ENCODE data around the gene SLC1A2. TPM values are rescaled to one million over a fixed set of nuclear protein-coding genes. Genes with fewer than 3 reads are reported as not detected.

SLC1A2 gene
- total and polyA plus RNA-seq, 2 of the 4 experiments (the other 2 are of a cell fraction), result 0.15 to 0.54 TPM

DNA sequence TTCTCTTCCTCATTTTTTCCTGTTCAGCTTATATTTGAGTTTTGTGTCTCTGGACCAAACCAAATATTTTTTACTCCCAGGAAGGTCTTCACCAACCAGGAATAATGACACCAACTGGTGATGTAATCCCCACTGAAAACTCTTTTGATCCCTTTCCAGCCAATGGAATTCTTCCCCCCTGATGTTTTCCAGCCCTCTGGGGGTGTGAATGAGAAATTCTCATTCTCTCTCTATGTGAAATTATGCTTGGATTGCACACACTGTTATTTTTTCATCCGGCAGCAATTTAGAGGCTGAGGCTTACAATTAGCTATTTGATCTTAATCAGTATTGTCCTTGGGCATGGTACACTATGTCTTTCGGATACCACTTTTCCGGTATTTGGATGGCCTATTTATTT, 39.5 kb upstream of the SLC1A2 start:
- ChIA-PET CTCF (interaction anchor here (0.7 kb wide), 1 partner anchor 667 kb away, joined by 3 read pairs; no protein-coding TSS in a partner anchor), POLR2A (ENCODE audit: unreplicated experiment) (interaction anchor here (0.6 kb wide), 1 partner anchor 707 kb away, joined by 3 read pairs; no protein-coding TSS in a partner anchor)
- DNase-seq, result no peak
- no peak overlapping the region for H3K4ac ChIP-seq (ENCODE audit: low read depth, low read length)
- no peak overlapping the region for H2BK20ac ChIP-seq (ENCODE audit: low read depth, low read length)
- H3K27me3 ChIP-seq (ENCODE audit: control insufficient read depth, insufficient read depth, low read length), result no peaks in the 10 kb centered on the region
- no peaks in the 10 kb centered on the region; the same call in 1 of the 2 replicates for H4K20me1 ChIP-seq (ENCODE audit: insufficient read depth, low read length)
- H3K14ac ChIP-seq (replicated peaks; ENCODE audit: low read depth, low read length), result no peak overlapping the region
- WGBS, 2 experiments (ENCODE audit: extremely low coverage in 2 of 2, insufficient read length in 1 of 2), result 50% methylated on average over 1 of the region's 3 CpGs; no CpG with 5 or more reads in 1 of the 2 experiments
- in situ Hi-C loops (cut with MboI; ENCODE audit: low sequenced_read_pairs) (no loop called here), intact Hi-C loops (cut with micrococcal nuclease) (no loop called here), dilution Hi-C loops (cut with HindIII; ENCODE audit: low sequenced_read_pairs, unreplicated experiment) (no loop called here)
- H3K9ac ChIP-seq (ENCODE audit: low read depth, low read length), result no peak overlapping the region
- H2AK9ac ChIP-seq (replicated peaks; ENCODE audit: low read depth, low read length, poor library complexity), result no peak overlapping the region
- peaks cover 3% of the 10 kb centered on the region; the same call in 1 of the 2 replicates for H3K4me1 ChIP-seq (ENCODE audit: control insufficient read depth, insufficient read depth, low read length)
- no TSS peak for BruUV-seq (replicated peaks)
- H2BK120ac ChIP-seq (ENCODE audit: low read depth, low read length), result no peak overlapping the region
- H2AFZ ChIP-seq (replicated peaks; ENCODE audit: low read length, poor library complexity), result no peak overlapping the region
- no peaks in the 10 kb centered on the region for H3K79me1 ChIP-seq (ENCODE audit: low read depth in 1 of 2, low read length in 2 of 2)
- 0 out of 2 replicates have a peak, but pooled peaks cover 4% of the 10 kb centered on the region for H3K9me1 ChIP-seq (ENCODE audit: insufficient read depth, low read length)
- H2AK5ac ChIP-seq (ENCODE audit: low read depth, low read length), result no peak overlapping the region
- H3K23ac ChIP-seq (ENCODE audit: low read depth, low read length), result no peak overlapping the region
- H4K8ac ChIP-seq (ENCODE audit: low read depth in 2 of 2, low read length in 2 of 2), result no peak overlapping the region
- TF ChIP-seq, protein P1, sequence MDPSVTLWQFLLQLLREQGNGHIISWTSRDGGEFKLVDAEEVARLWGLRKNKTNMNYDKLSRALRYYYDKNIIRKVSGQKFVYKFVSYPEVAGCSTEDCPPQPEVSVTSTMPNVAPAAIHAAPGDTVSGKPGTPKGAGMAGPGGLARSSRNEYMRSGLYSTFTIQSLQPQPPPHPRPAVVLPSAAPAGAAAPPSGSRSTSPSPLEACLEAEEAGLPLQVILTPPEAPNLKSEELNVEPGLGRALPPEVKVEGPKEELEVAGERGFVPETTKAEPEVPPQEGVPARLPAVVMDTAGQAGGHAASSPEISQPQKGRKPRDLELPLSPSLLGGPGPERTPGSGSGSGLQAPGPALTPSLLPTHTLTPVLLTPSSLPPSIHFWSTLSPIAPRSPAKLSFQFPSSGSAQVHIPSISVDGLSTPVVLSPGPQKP (IDR thresholded peaks at IDR 0.05; ENCODE audit: borderline replicate concordance, low read depth, low read length), result no peak
- TF ChIP-seq RAD21 (IDR thresholded peaks at IDR 0.05; ENCODE audit: low read length) (no peak), MXI1 (IDR thresholded peaks at IDR 0.05; ENCODE audit: borderline replicate concordance, low read depth, low read length) (no peak), FOS (IDR thresholded peaks at IDR 0.05; ENCODE audit: low read depth, low read length) (no peak), CEBPB (IDR thresholded peaks at IDR 0.05; ENCODE audit: low read depth, low read length) (no peak), RFX5 (IDR thresholded peaks at IDR 0.05; ENCODE audit: low read depth, low read length) (no peak), SMC3 (IDR thresholded peaks at IDR 0.05; ENCODE audit: low read depth, low read length) (no peak), MAFK (IDR thresholded peaks at IDR 0.05; ENCODE audit: low read depth, low read length) (no peak), NFE2L2 (IDR thresholded peaks at IDR 0.05; ENCODE audit: low read depth, low read length) (no peak), RCOR1 (IDR thresholded peaks at IDR 0.05; ENCODE audit: insufficient replicate concordance, low read length) (no peak), MAZ (IDR thresholded peaks at IDR 0.05; ENCODE audit: borderline replicate concordance, low read depth, low read length) (no peak), BHLHE40 (IDR thresholded peaks at IDR 0.05; ENCODE audit: low read depth, low read length) (no peak), CHD1 (IDR thresholded peaks at IDR 0.05; ENCODE audit: low read depth, low read length) (no peak), POLR2A (IDR thresholded peaks at IDR 0.05; ENCODE audit: low read depth, low read length) (no peak)
- TF ChIP-seq, protein P2, sequence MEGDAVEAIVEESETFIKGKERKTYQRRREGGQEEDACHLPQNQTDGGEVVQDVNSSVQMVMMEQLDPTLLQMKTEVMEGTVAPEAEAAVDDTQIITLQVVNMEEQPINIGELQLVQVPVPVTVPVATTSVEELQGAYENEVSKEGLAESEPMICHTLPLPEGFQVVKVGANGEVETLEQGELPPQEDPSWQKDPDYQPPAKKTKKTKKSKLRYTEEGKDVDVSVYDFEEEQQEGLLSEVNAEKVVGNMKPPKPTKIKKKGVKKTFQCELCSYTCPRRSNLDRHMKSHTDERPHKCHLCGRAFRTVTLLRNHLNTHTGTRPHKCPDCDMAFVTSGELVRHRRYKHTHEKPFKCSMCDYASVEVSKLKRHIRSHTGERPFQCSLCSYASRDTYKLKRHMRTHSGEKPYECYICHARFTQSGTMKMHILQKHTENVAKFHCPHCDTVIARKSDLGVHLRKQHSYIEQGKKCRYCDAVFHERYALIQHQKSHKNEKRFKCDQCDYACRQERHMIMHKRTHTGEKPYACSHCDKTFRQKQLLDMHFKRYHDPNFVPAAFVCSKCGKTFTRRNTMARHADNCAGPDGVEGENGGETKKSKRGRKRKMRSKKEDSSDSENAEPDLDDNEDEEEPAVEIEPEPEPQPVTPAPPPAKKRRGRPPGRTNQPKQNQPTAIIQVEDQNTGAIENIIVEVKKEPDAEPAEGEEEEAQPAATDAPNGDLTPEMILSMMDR (conservative IDR thresholded peaks at IDR 0.05; ENCODE audit: low read depth, low read length), result no peak
- TF ChIP-seq, protein P3, sequence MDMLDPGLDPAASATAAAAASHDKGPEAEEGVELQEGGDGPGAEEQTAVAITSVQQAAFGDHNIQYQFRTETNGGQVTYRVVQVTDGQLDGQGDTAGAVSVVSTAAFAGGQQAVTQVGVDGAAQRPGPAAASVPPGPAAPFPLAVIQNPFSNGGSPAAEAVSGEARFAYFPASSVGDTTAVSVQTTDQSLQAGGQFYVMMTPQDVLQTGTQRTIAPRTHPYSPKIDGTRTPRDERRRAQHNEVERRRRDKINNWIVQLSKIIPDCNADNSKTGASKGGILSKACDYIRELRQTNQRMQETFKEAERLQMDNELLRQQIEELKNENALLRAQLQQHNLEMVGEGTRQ (IDR thresholded peaks at IDR 0.05; ENCODE audit: low read depth, low read length), result no peak
- no peak overlapping the region for H2BK5ac ChIP-seq (ENCODE audit: low read depth, low read length, poor library complexity, severe bottlenecking)
- H3K56ac ChIP-seq (ENCODE audit: extremely low read depth, insufficient read depth, low read length), result no peak overlapping the region
- H2BK15ac ChIP-seq (ENCODE audit: low read depth, low read length), result no peak overlapping the region
- H3K9me3 ChIP-seq (ENCODE audit: control insufficient read depth, insufficient read depth, low read length), result no peaks in the 10 kb centered on the region
- H3K4me2 ChIP-seq (ENCODE audit: low read depth, low read length), result no peak overlapping the region
- no peak for ATAC-seq (ENCODE audit: low read depth)
- H3K4me3 ChIP-seq (ENCODE audit: insufficient read depth, low read depth, low read length), result no peak overlapping the region
- peaks cover 28% of the 10 kb centered on the region for H3K36me3 ChIP-seq (ENCODE audit: control insufficient read depth, insufficient read depth, low read length)
- no peak overlapping the region for H3K18ac ChIP-seq (ENCODE audit: low read depth, low read length)
- no peak overlapping the region for H3K27ac ChIP-seq (ENCODE audit: insufficient read depth, low read length)
- no peak overlapping the region for H4K5ac ChIP-seq (ENCODE audit: low read depth, low read length)
- no peak overlapping the region for H4K91ac ChIP-seq (ENCODE audit: insufficient read depth, low read depth, low read length)

Data from IMR-90 (cell line).